ENCODE measurements around the gene DCDC2C. TPM values are rescaled to one million over a fixed set of nuclear protein-coding genes. Genes with fewer than 3 reads are reported as not detected.

The DCDC2C gene
- total RNA-seq, 1 experiment from 2014 or later, result not detected

GRCh38 chr2:3692375-3692774 lies 11.0 kb upstream of the DCDC2C start:
- no peaks in the 10 kb centered on the region for H3K4me1 ChIP-seq
- peaks cover 7% of the 10 kb centered on the region for H3K9me3 Mint-ChIP-seq (ENCODE audit: unreplicated experiment)
- CTCF ChIA-PET, result interaction anchor here (0.5 to 1.7 kb wide), 4 partner anchors 33 to 114 kb away, joined by 3 to 6 read pairs (median 4); no protein-coding TSS in a partner anchor
- no peaks in the 10 kb centered on the region for H3K27me3 ChIP-seq (replicated peaks; ENCODE audit: control insufficient read depth, insufficient read depth, low read length)
- H3K9me3 ChIP-seq, result peaks cover 3% of the 10 kb centered on the region; the same call in 1 of the 2 replicates
- DNase-seq, result peak in 1 of 2 experiments; percentile 24
- TF ChIP-seq CTCF (IDR thresholded peaks at IDR 0.05; ENCODE audit: insufficient read depth in 1 of 2, low read depth in 1 of 2, low read length in 1 of 2, severe bottlenecking in 1 of 2, unreplicated experiment in 1 of 2), result peak; percentile 6 to 23
- H3K4me3 ChIP-seq (ENCODE audit: low read depth, low read length), result no peak overlapping the region
- intact Hi-C loops (cut with micrococcal nuclease; ENCODE audit: unreplicated experiment), result loop anchor here (1.0 to 2.0 kb wide), 2 partner anchors 88 to 112 kb away; no protein-coding TSS in a partner anchor
- peaks cover 18% of the 10 kb centered on the region for H3K27me3 Mint-ChIP-seq (ENCODE audit: insufficient read depth, unreplicated experiment)
- POLR2A ChIA-PET, result no interaction called here
- BruUV-seq (replicated peaks), result no TSS peak
- H3K4me3 Mint-ChIP-seq (ENCODE audit: unreplicated experiment), result no peak overlapping the region
- H3K27ac Mint-ChIP-seq (ENCODE audit: unreplicated experiment), result no peak overlapping the region
- H3K36me3 Mint-ChIP-seq (ENCODE audit: insufficient read depth, unreplicated experiment), result no peaks in the 10 kb centered on the region
- no peaks in the 10 kb centered on the region for H3K4me1 Mint-ChIP-seq (ENCODE audit: low read depth, unreplicated experiment)
- H3K36me3 ChIP-seq (ENCODE audit: control insufficient read depth, insufficient read depth, low read length), result no peaks in the 10 kb centered on the region

GRCh38 chr2:3696545-3696944 lies 6.8 kb upstream of the DCDC2C start:
- Histone ChIP-seq H3K36me3 (ENCODE audit: control insufficient read depth, insufficient read depth, low read length) (no peaks in the 10 kb centered on the region), H3K4me3 (ENCODE audit: low read depth, low read length) (no peak overlapping the region), H3K27me3 (replicated peaks; ENCODE audit: control insufficient read depth, insufficient read depth, low read length) (no peaks in the 10 kb centered on the region), H3K9me3 (0 out of 2 replicates have a peak, but pooled peaks cover 3% of the 10 kb centered on the region), H3K4me1 (no peaks in the 10 kb centered on the region)
- intact Hi-C loops (cut with micrococcal nuclease; ENCODE audit: unreplicated experiment), result no loop called here
- ChIA-PET POLR2A (no interaction called here), CTCF (no interaction called here)
- H3K36me3 Mint-ChIP-seq (ENCODE audit: insufficient read depth, unreplicated experiment), result no peaks in the 10 kb centered on the region
- BruUV-seq (replicated peaks), result no TSS peak
- peaks cover 33% of the 10 kb centered on the region for H3K27me3 Mint-ChIP-seq (ENCODE audit: insufficient read depth, unreplicated experiment)
- no peak overlapping the region for H3K4me3 Mint-ChIP-seq (ENCODE audit: unreplicated experiment)
- H3K4me1 Mint-ChIP-seq (ENCODE audit: low read depth, unreplicated experiment), result no peaks in the 10 kb centered on the region
- TF ChIP-seq CTCF (IDR thresholded peaks at IDR 0.05; ENCODE audit: insufficient read depth in 1 of 2, low read depth in 1 of 2, low read length in 1 of 2, severe bottlenecking in 1 of 2, unreplicated experiment in 1 of 2), result no peak
- H3K9me3 Mint-ChIP-seq (ENCODE audit: unreplicated experiment), result no peaks in the 10 kb centered on the region
- DNase-seq, result no peak
- no peak overlapping the region for H3K27ac Mint-ChIP-seq (ENCODE audit: unreplicated experiment)

- no peak for DNase-seq
- BruUV-seq (replicated peaks), result no TSS peak
- Mint-ChIP-seq H3K27ac (ENCODE audit: unreplicated experiment) (no peak overlapping the region), H3K4me1 (ENCODE audit: low read depth, unreplicated experiment) (no peaks in the 10 kb centered on the region), H3K27me3 (ENCODE audit: insufficient read depth, unreplicated experiment) (peaks cover 28% of the 10 kb centered on the region), H3K36me3 (ENCODE audit: insufficient read depth, unreplicated experiment) (no peaks in the 10 kb centered on the region), H3K4me3 (ENCODE audit: unreplicated experiment) (no peak overlapping the region), H3K9me3 (ENCODE audit: unreplicated experiment) (no peaks in the 10 kb centered on the region)
- CTCF ChIA-PET, result no interaction called here
- no peak overlapping the region for H3K4me3 ChIP-seq (ENCODE audit: low read depth, low read length)
- intact Hi-C loops (cut with micrococcal nuclease; ENCODE audit: unreplicated experiment), result no loop called here
- no peaks in the 10 kb centered on the region for H3K27me3 ChIP-seq (replicated peaks; ENCODE audit: control insufficient read depth, insufficient read depth, low read length)
- H3K36me3 ChIP-seq (ENCODE audit: control insufficient read depth, insufficient read depth, low read length), result no peaks in the 10 kb centered on the region
- no peak for TF ChIP-seq CTCF (IDR thresholded peaks at IDR 0.05; ENCODE audit: insufficient read depth in 1 of 2, low read depth in 1 of 2, low read length in 1 of 2, severe bottlenecking in 1 of 2, unreplicated experiment in 1 of 2)
- H3K4me1 ChIP-seq, result no peaks in the 10 kb centered on the region
- H3K9me3 ChIP-seq, result 0 out of 2 replicates have a peak, but pooled peaks cover 3% of the 10 kb centered on the region
- POLR2A ChIA-PET, result no interaction called here
Measured at GRCh38 chr2:3701071-3701470, 2.3 kb upstream of the DCDC2C start.
